GM18519 (cell line): Measurements from ENCODE around the gene OSBPL2.

Experiments
- ATAC-seq: cut with Tn5 transposase; IDR thresholded peaks from one replicate; pipeline ENCODE4 v1.9.1; 2021; ENCODE audit warnings: mild to moderate bottlenecking, moderate library complexity; ENCODE audit not compliant: unreplicated experiment, low FRiP score

OSBPL2 gene

GRCh38 chr20:62219992-62220665 lies 18.2 kb upstream of the OSBPL2 start, which contains the start of gene HRH3:
TSS of gene HRH3 (minus strand) at chr20:62220278. CDS start at chr20:62219970, 308 bp downstream.
- ATAC-seq = no peak

- no peak for ATAC-seq
These were observed 17.4 kb upstream of the OSBPL2 start for GRCh38 chr20:62220666-62221568.

- no peak for ATAC-seq
These were observed 16.0 kb upstream of the OSBPL2 start for GRCh38 chr20:62222266-62222850.

- no peak for ATAC-seq
These were observed 15.3 kb upstream of the OSBPL2 start for GRCh38 chr20:62222972-62223371.

- ATAC-seq = no peak
These were observed 14.8 kb upstream of the OSBPL2 start for GRCh38 chr20:62223571-62223970.

GRCh38 chr20:62224113-62224855 lies 14.0 kb upstream of the OSBPL2 start:
- ATAC-seq = no peak

GRCh38 chr20:62225026-62225425 lies 13.3 kb upstream of the OSBPL2 start:
- no peak for ATAC-seq

- no peak for ATAC-seq
These were observed 12.3 kb upstream of the OSBPL2 start for GRCh38 chr20:62225820-62226635.

- ATAC-seq = no peak
These were observed 11.4 kb upstream of the OSBPL2 start for GRCh38 chr20:62226707-62227590.

GRCh38 chr20:62227591-62227976 lies 10.7 kb upstream of the OSBPL2 start:
- no peak for ATAC-seq

- no peak for ATAC-seq
These were observed 10.1 kb upstream of the OSBPL2 start for GRCh38 chr20:62227977-62228958.

GRCh38 chr20:62228982-62229545 lies 9.3 kb upstream of the OSBPL2 start:
- no peak for ATAC-seq

- ATAC-seq = no peak
These were observed 8.7 kb upstream of the OSBPL2 start for GRCh38 chr20:62229667-62230066.

- ATAC-seq = no peak
These were observed 8.0 kb upstream of the OSBPL2 start for GRCh38 chr20:62230276-62230675.

GRCh38 chr20:62230696-62231095 lies 7.6 kb upstream of the OSBPL2 start:
- ATAC-seq = no peak

- ATAC-seq = no peak
These were observed 7.0 kb upstream of the OSBPL2 start for GRCh38 chr20:62231292-62231691.

- ATAC-seq = no peak
These were observed 6.1 kb upstream of the OSBPL2 start for GRCh38 chr20:62232194-62232593.
